NCI-H345 (cell line): Measurements from ENCODE around the gene ACE2.
"Not testable (repeated sequence)": the region's sequence is repeated elsewhere in the genome, so short reads cannot be mapped to it uniquely, and the experiment has no call there.

Source experiments
- DNase-seq: peaks from one replicate; lab custom pipeline; 2025; lab: John Stamatoyannopoulos, UW

Gene ACE2

GRCh38 chrX:15600745-15601144 lies at the start of gene ACE2:
TSS of gene ACE2 (minus strand) at chrX:15600960. CDS start at chrX:15600911, 49 bp downstream.
- no peak for DNase-seq

- not testable (repeated sequence) for DNase-seq
These were observed 46.8 kb upstream of the ACE2 start for GRCh38 chrX:15647510-15647909.

GRCh38 chrX:15646543-15646942 lies 45.8 kb upstream of the ACE2 start:
- DNase-seq: no peak

GRCh38 chrX:15646031-15646430 lies 45.3 kb upstream of the ACE2 start:
- no peak for DNase-seq

GRCh38 chrX:15645266-15645665 lies 44.5 kb upstream of the ACE2 start:
- no peak for DNase-seq

- DNase-seq: no peak
These were observed 43.8 kb upstream of the ACE2 start for GRCh38 chrX:15644560-15644872.

- no peak for DNase-seq
These were observed 43.2 kb upstream of the ACE2 start for GRCh38 chrX:15643786-15644559.

- no peak for DNase-seq
These were observed 30.9 kb upstream of the ACE2 start for GRCh38 chrX:15631637-15632036.

- no peak for DNase-seq
These were observed 22.3 kb upstream of the ACE2 start for GRCh38 chrX:15623054-15623453.

GRCh38 chrX:15619053-15619755 lies 18.4 kb upstream of the ACE2 start:
- DNase-seq: no peak

- no peak for DNase-seq
These were observed 16.4 kb upstream of the ACE2 start for GRCh38 chrX:15617111-15617510.

- DNase-seq: no peak
These were observed 15.8 kb upstream of the ACE2 start for GRCh38 chrX:15616531-15616930.

- DNase-seq: no peak
These were observed 6.3 kb upstream of the ACE2 start for GRCh38 chrX:15607067-15607466.

GRCh38 chrX:15606136-15606535 lies 5.4 kb upstream of the ACE2 start:
- DNase-seq: no peak

- DNase-seq: no peak
These were observed 4.5 kb upstream of the ACE2 start for GRCh38 chrX:15605226-15605625.

GRCh38 chrX:15602761-15603160 lies 2.0 kb upstream of the ACE2 start:
- DNase-seq: no peak

GRCh38 chrX:15601932-15602331 lies 1.2 kb upstream of the ACE2 start:
- DNase-seq: no peak

- DNase-seq: no peak
These were observed 711 bp downstream of the ACE2 start for GRCh38 chrX:15600049-15600448.

- DNase-seq: no peak
These were observed 1.3 kb downstream of the ACE2 start for GRCh38 chrX:15599461-15599860.

- DNase-seq: no peak
These were observed 2.7 kb downstream of the ACE2 start for GRCh38 chrX:15598026-15598425.

GRCh38 chrX:15594371-15594770 lies 6.4 kb downstream of the ACE2 start:
- DNase-seq: no peak

GRCh38 chrX:15579778-15580747 lies 20.7 kb downstream of the ACE2 start:
- no peak for DNase-seq

GRCh38 chrX:15576019-15576418 lies 24.7 kb downstream of the ACE2 start:
- no peak for DNase-seq
